SK-N-SH (cell line): ENCODE measurements around the gene FMN1. TPM values are rescaled to one million over a fixed set of nuclear protein-coding genes. Genes with fewer than 3 reads are reported as not detected.

Experiments used
- CTCF ChIA-PET: fragments of 300-600, 350-600 bp; formaldehyde crosslinking; extraction: SDS; loops from one replicate; lab custom pipeline; 2021; lab: Yijun Ruan, JAX
- POLR2A ChIA-PET: fragments of 350-600 bp; sonication (Branson Sonifier 250); formaldehyde crosslinking; extraction: SDS; loops from one replicate; lab custom pipeline; 2020; ENCODE audit warnings: antibody characterized with exemption, inconsistent platforms; lab: Yijun Ruan, JAX
- DNase-seq: peaks from one replicate; pipeline ENCODE4 v3.0.0; 2012
- H2AFZ ChIP-seq: fragments of 200-600 bp; sonication (generic); 2 replicates; pipeline ENCODE4 v1.8.1; 2016; ENCODE audit warnings: antibody characterized with exemption, mild to moderate bottlenecking, low read depth
- H3F3A ChIP-seq: fragments of 200-600 bp; sonication (generic); replicated peaks from 2 replicates; pipeline ENCODE3; 2016; ENCODE audit warnings: antibody characterized with exemption, mild to moderate bottlenecking; ENCODE audit not compliant: insufficient read depth
- H3K27ac ChIP-seq, 2 experiments: fragments of 200-500 bp in 1 of 2; fragments of 200-600 bp in 1 of 2; sonication (Bioruptor generic) in 1 of 2; sonication (generic), shearing (Covaris generic) in 1 of 2; 2 replicates each; pipeline versions ENCODE4 v1.5.1 to v1.6.1; 2014 to 2016; ENCODE audit warnings: low read depth in 2 of 2, inconsistent platforms in 1 of 2, low read length in 1 of 2, mild to moderate bottlenecking in 1 of 2, mixed read lengths in 1 of 2
- H3K27me3 ChIP-seq: fragments of 200-600 bp; sonication (generic), shearing (Covaris generic); 2 replicates; pipeline ENCODE4 v1.6.1; 2016; ENCODE audit warnings: mixed run types; ENCODE audit not compliant: insufficient read depth
- H3K36me3 ChIP-seq, 2 experiments: fragments of 200-500 bp in 1 of 2; fragments of 200-600 bp in 1 of 2; sonication (Bioruptor generic) in 1 of 2; sonication (generic) in 1 of 2; replicated peaks in 1 of 2; 2 replicates each; pipeline versions ENCODE3 to v1.5.1; 2014 to 2016; ENCODE audit warnings: low read length in 1 of 2, mild to moderate bottlenecking in 1 of 2; ENCODE audit not compliant: insufficient read depth in 2 of 2, control insufficient read depth in 1 of 2
- H3K4me1 ChIP-seq, 2 experiments: fragments of 200-500 bp in 1 of 2; fragments of 200-600 bp in 1 of 2; sonication (Bioruptor generic) in 1 of 2; sonication (generic), shearing (Covaris generic) in 1 of 2; 2 replicates each; pipeline versions ENCODE4 v1.5.1 to v1.6.1; 2014 to 2016; ENCODE audit warnings: low read depth in 1 of 2, low read length in 1 of 2, mixed run types in 1 of 2; ENCODE audit not compliant: insufficient read depth in 2 of 2, control insufficient read depth in 1 of 2
- H3K4me2 ChIP-seq: fragments of 200-600 bp; sonication (generic), shearing (Covaris generic); 2 replicates; pipeline ENCODE4 v1.6.1; 2017; ENCODE audit warnings: mixed run types
- H3K4me3 ChIP-seq, 2 experiments: fragments of 200-500 bp in 1 of 2; fragments of 200-600 bp in 1 of 2; sonication (Bioruptor generic) in 1 of 2; sonication (generic), shearing (Covaris generic) in 1 of 2; 2 replicates each; pipeline versions ENCODE4 v1.5.1 to v1.8.1; 2014 to 2016; ENCODE audit warnings: low read depth in 2 of 2, inconsistent platforms in 1 of 2, low read length in 1 of 2, mild to moderate bottlenecking in 1 of 2, mixed read lengths in 1 of 2, moderate library complexity in 1 of 2
- H3K79me2 ChIP-seq: fragments of 200-600 bp; sonication (generic); 2 replicates; pipeline ENCODE4 v1.8.1; 2017; ENCODE audit warnings: mild to moderate bottlenecking; ENCODE audit not compliant: insufficient read depth
- H3K9ac ChIP-seq: fragments of 200-600 bp; sonication (generic); 2 replicates; pipeline ENCODE4 v1.6.1; 2017; ENCODE audit warnings: mixed run types
- H3K9me2 ChIP-seq: fragments of 200-600 bp; sonication (generic); 2 replicates; pipeline ENCODE4 v1.6.1; 2017; ENCODE audit warnings: mixed run types
- H3K9me3 ChIP-seq: fragments of 200-600 bp; sonication (generic); 2 replicates; pipeline ENCODE4 v1.6.1; 2017; ENCODE audit warnings: mixed run types, mild to moderate bottlenecking, moderate library complexity
- H4K20me1 ChIP-seq: fragments of 200-600 bp; sonication (generic); 2 replicates; pipeline ENCODE4 v1.6.1; 2017; ENCODE audit warnings: mild to moderate bottlenecking, mixed run types; ENCODE audit not compliant: insufficient read depth
- EP300 ChIP-seq, 2 experiments: IDR thresholded peaks; 2 replicates each; pipeline versions ENCODE4 v1.4.0 to v1.6.1; 2012; ENCODE audit warnings: borderline replicate concordance in 1 of 2, low read depth in 1 of 2, low read length in 1 of 2
- GABPA ChIP-seq: IDR thresholded peaks from 2 replicates; pipeline ENCODE4 v1.4.0; 2012; ENCODE audit warnings: low read depth, mild to moderate bottlenecking
- GATA2 ChIP-seq: sonication (generic); formaldehyde crosslinking; IDR thresholded peaks from 2 replicates; pipeline ENCODE4 v1.5.0; 2020; ENCODE audit warnings: mild to moderate bottlenecking, missing genetic modification reagents
- JUND ChIP-seq: IDR thresholded peaks from 2 replicates; pipeline ENCODE4 v1.4.0; 2012
- NFIC ChIP-seq: IDR thresholded peaks from 2 replicates; pipeline ENCODE4 v1.4.0; 2012; ENCODE audit warnings: borderline replicate concordance
- RAD21 ChIP-seq: IDR thresholded peaks from 2 replicates; pipeline ENCODE4 v1.6.1; 2012; ENCODE audit warnings: mild to moderate bottlenecking, low read length
- RFX5 ChIP-seq: IDR thresholded peaks from 2 replicates; pipeline ENCODE4 v1.6.1; 2012; ENCODE audit warnings: mild to moderate bottlenecking, improper control_type of control experiment, low read length
- SIN3A ChIP-seq: IDR thresholded peaks from 2 replicates; pipeline ENCODE4 v1.6.1; 2012; ENCODE audit warnings: low read depth, mild to moderate bottlenecking, low read length, moderate library complexity, borderline replicate concordance
- TAF1 ChIP-seq: IDR thresholded peaks from 2 replicates; pipeline ENCODE4 v1.6.1; 2012; ENCODE audit warnings: low read depth, mild to moderate bottlenecking, low read length, moderate library complexity, borderline replicate concordance
- TCF12 ChIP-seq: IDR thresholded peaks from 2 replicates; pipeline ENCODE4 v1.4.0; 2012
- YY1 ChIP-seq: IDR thresholded peaks from 2 replicates; pipeline ENCODE4 v1.4.0; 2012; ENCODE audit warnings: low read depth, mild to moderate bottlenecking
- WGBS: methylation state at CpG from one replicate; pipeline ENCODE4 v1.1.6; 2017; ENCODE audit warnings: low lambda C conversion rate; 5-methylcytosine and 5-hydroxymethylcytosine counted together
- polyA plus RNA-seq, 3 experiments: library from polyadenylated mRNA; depleted of rRNA; stranded (reverse); fragments of >200 nt; gene quantifications; 2 replicates each; pipeline ENCODE4 v1.2.3, GENCODE V29; 2012
- TF ChIP-seq, protein P1 (sequence below): IDR thresholded peaks from 2 replicates; pipeline ENCODE4 v1.6.1; 2012; ENCODE audit warnings: mild to moderate bottlenecking, low read depth, low read length, moderate library complexity
- TF ChIP-seq, protein P2 (sequence below): fragments of 150-350 bp; IDR thresholded peaks from 2 replicates; pipeline ENCODE4 v1.6.1; 2016; ENCODE audit warnings: mild to moderate bottlenecking, low read depth, low read length

FMN1 gene
- polyA plus RNA-seq, 1 of the 3 experiments (the other 2 are of a cell fraction): 9.1 TPM

DNA sequence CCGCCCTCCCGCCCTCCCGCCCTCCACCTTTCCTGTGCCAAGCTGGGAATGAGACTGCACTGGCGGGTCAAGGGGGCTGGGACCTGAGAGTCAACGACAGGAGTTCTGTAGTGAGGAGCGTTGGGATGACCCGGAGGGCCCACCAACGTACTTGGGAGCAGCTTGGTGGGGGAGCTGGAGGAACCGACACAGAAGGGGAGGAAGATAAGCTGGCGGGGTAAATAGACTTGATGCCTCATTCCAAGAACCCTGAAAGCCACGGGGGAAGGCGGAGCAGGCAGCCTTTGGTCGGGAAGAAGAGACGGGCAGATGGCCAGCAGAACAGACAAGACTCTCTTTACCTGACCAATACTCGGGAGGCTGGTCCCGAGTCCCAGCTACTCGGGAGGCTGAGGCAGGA is 277 bp downstream of the FMN1 start (continued):
- TF ChIP-seq, protein P1, sequence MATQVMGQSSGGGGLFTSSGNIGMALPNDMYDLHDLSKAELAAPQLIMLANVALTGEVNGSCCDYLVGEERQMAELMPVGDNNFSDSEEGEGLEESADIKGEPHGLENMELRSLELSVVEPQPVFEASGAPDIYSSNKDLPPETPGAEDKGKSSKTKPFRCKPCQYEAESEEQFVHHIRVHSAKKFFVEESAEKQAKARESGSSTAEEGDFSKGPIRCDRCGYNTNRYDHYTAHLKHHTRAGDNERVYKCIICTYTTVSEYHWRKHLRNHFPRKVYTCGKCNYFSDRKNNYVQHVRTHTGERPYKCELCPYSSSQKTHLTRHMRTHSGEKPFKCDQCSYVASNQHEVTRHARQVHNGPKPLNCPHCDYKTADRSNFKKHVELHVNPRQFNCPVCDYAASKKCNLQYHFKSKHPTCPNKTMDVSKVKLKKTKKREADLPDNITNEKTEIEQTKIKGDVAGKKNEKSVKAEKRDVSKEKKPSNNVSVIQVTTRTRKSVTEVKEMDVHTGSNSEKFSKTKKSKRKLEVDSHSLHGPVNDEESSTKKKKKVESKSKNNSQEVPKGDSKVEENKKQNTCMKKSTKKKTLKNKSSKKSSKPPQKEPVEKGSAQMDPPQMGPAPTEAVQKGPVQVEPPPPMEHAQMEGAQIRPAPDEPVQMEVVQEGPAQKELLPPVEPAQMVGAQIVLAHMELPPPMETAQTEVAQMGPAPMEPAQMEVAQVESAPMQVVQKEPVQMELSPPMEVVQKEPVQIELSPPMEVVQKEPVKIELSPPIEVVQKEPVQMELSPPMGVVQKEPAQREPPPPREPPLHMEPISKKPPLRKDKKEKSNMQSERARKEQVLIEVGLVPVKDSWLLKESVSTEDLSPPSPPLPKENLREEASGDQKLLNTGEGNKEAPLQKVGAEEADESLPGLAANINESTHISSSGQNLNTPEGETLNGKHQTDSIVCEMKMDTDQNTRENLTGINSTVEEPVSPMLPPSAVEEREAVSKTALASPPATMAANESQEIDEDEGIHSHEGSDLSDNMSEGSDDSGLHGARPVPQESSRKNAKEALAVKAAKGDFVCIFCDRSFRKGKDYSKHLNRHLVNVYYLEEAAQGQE: no peak
- TF ChIP-seq TCF12: no peak

DNA sequence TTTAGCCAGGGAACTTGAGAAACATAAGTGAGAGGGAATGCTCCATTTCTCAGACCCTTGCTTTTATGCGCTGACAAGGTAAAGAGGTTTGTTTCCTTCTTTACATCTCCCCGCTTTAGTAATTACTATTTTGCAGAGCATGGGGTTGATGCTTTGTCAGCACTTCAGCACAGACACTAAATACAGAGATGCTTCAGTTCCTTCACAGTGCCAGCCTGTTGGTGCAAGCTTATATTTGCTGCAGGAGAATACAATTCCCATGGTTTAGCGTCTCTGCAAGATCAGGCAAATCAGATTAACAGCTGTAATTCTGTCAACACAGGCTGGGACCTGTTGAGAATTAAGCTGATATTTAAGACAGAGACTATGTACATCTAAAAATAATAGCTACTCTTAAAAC is 2.9 kb downstream of the FMN1 start:
- 79% methylated on average over 3 of the region's 3 CpGs for WGBS
- no peaks in the 10 kb centered on the region for H3K79me2 ChIP-seq
- H3K9me3 ChIP-seq: no peaks in the 10 kb centered on the region
- H3K9me2 ChIP-seq: no peaks in the 10 kb centered on the region
- peaks cover 6% of the 10 kb centered on the region for H3F3A ChIP-seq
- H3K36me3 ChIP-seq: no peaks in the 10 kb centered on the region
- H3K4me2 ChIP-seq: no peak overlapping the region
- no peak overlapping the region; a peak in 1 of 4 replicates for H3K27ac ChIP-seq
- H3K4me1 ChIP-seq: peaks cover 0 to 17% of the 10 kb centered on the region in 2 experiments; a peak in 2 of 4 replicates
- TF ChIP-seq, protein P2, sequence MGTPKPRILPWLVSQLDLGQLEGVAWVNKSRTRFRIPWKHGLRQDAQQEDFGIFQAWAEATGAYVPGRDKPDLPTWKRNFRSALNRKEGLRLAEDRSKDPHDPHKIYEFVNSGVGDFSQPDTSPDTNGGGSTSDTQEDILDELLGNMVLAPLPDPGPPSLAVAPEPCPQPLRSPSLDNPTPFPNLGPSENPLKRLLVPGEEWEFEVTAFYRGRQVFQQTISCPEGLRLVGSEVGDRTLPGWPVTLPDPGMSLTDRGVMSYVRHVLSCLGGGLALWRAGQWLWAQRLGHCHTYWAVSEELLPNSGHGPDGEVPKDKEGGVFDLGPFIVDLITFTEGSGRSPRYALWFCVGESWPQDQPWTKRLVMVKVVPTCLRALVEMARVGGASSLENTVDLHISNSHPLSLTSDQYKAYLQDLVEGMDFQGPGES: no peak
- no peak for TF ChIP-seq JUND
- TF ChIP-seq SIN3A: no peak
- TF ChIP-seq GABPA: no peak
- TF ChIP-seq NFIC: no peak
- TF ChIP-seq RFX5: no peak
- TF ChIP-seq EP300 (IDR thresholded peaks at IDR 0.05; ENCODE audit: borderline replicate concordance in 1 of 2, low read depth in 1 of 2, low read length in 1 of 2): peak in 1 of 2 experiments; percentile 12; a peak in 1 of 4 replicates
- no peak for TF ChIP-seq RAD21
- TF ChIP-seq GATA2 (CRISPR knock-in tag): 0 out of 2 replicates have a peak, but pooled peaks have one; percentile 19
- TF ChIP-seq, all 33 proteins: peak for 2
- no peaks in the 10 kb centered on the region for H3K27me3 ChIP-seq
- H3K4me3 ChIP-seq: no peak overlapping the region
- DNase-seq: no peak
- H4K20me1 ChIP-seq: no peaks in the 10 kb centered on the region
- ChIA-PET CTCF (interaction anchor here (0.6 to 1.4 kb wide), 4 partner anchors 19 to 336 kb away, joined by 3 to 4 read pairs (median 4); no protein-coding TSS in a partner anchor), POLR2A (interaction anchor here (0.8 to 1.0 kb wide), 2 partner anchors 10 to 31 kb away, joined by 3 read pairs; no protein-coding TSS in a partner anchor)
- no peak overlapping the region for H2AFZ ChIP-seq
- H3K9ac ChIP-seq: no peak overlapping the region

DNA sequence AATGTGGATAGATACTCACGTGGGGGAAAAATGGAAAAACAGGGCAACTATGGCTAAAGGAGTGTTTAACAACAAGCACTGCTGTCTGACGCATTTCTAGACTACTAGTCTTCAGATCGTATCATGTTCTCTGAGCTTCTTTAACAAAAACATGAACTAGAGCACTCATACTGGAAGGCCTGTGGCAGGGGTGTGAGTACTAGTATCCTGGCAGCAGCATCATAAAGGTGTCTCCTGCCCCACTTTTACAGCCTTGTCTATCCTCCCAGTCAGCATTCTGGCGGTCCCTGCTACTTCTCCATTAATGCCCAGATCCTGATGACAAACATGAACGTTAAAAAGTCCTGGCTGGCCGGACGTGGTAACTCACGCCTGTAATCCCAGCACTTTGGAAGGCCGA is 4.0 kb downstream of the FMN1 start:
- CTCF ChIA-PET: no interaction called here
- Histone ChIP-seq H4K20me1 (no peaks in the 10 kb centered on the region), H3K27ac (no peak overlapping the region), H3K36me3 (no peaks in the 10 kb centered on the region), H3K79me2 (no peaks in the 10 kb centered on the region), H3K9me2 (no peaks in the 10 kb centered on the region), H3F3A (peaks cover 2% of the 10 kb centered on the region), H3K4me2 (no peak overlapping the region), H3K4me3 (no peak overlapping the region), H3K4me1 (peaks cover 0 to 17% of the 10 kb centered on the region in 2 experiments; a peak in 2 of 4 replicates), H2AFZ (no peak overlapping the region), H3K9ac (no peak overlapping the region), H3K9me3 (no peaks in the 10 kb centered on the region), H3K27me3 (no peaks in the 10 kb centered on the region)
- WGBS: 92% methylated on average over 9 of the region's 9 CpGs
- DNase-seq: no peak
- POLR2A ChIA-PET: no interaction called here
- TF ChIP-seq TAF1: no peak
- no peak for TF ChIP-seq GABPA
- TF ChIP-seq NFIC: no peak
- TF ChIP-seq YY1: no peak
